Measurements from ENCODE around the gene TTC7B.

- TF ChIP-seq POLR2AphosphoS5 (IDR thresholded peaks at IDR 0.05; ENCODE audit: low read depth, low read length) (no peak), REST (IDR thresholded peaks at IDR 0.05; ENCODE audit: insufficient read depth in 1 of 2, low read depth in 2 of 2, low read length in 2 of 2) (no peak), TAF1 (IDR thresholded peaks at IDR 0.05; ENCODE audit: borderline replicate concordance, insufficient read depth, low read length) (no peak), SIN3A (IDR thresholded peaks at IDR 0.05; ENCODE audit: borderline replicate concordance, insufficient read depth, low read length) (no peak)
These were observed 324.2 kb downstream of the TTC7B start for GRCh38 chr14:90491911-90492531.
